ENCODE results near the gene BMP8B. TPM values are rescaled to one million over a fixed set of nuclear protein-coding genes. Genes with fewer than 3 reads are reported as not detected.

The BMP8B gene
- total RNA-seq, 1 experiment from 2014 or later, result 5.9 TPM

DNA sequence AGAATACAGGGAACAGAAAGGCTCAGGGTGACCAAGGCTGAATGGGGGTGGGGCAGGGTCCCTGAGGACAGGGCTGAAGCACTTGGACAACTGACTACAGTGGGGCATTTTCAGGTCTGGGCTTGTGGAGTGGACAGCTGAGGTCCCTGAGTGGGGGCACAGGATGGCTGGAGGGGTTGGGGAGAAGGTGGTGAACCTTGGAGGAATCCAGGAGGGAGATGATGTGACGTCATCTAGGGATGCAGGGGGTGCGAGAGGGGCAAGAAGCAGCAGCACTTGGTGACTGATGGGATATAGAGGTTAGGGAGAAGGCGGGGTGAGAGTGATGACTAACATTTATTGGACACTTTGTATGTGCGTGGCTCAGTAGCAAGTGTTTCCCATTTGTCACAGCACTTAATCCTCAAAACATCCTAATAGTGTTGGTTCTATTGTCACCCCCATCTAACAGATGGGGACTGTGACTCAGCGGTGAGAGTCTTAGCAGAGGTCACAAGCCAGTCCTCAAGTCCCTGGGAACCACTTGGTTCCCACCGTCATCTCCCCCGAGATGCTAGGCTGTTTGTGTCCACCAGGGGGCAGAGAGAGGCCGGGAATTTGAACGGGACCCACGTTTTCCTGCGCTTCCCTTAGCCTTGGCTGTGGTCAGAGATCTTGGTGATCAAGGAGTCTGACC is 27.9 kb upstream of the BMP8B start:
- intact Hi-C loops (cut with micrococcal nuclease; ENCODE audit: unreplicated experiment), result loop anchor here (1.0 to 5.0 kb wide), 5 partner anchors 10 to 216 kb away; no protein-coding TSS in a partner anchor
- POLR2A ChIA-PET, result interaction anchor here (1.0 to 1.3 kb wide), 2 partner anchors 11 to 86 kb away, joined by 3 to 4 read pairs; partner anchors contain the start of gene MYCL
- H3K27ac Mint-ChIP-seq (ENCODE audit: unreplicated experiment), result peak overlapping the region; percentile 90
- CTCF ChIA-PET, result interaction anchor here (2.6 kb wide), 1 partner anchor 85 kb away, joined by 32 read pairs; the partner anchor contains the start of gene MYCL
- no peak overlapping the region for H3K4me3 ChIP-seq (ENCODE audit: low read depth, low read length)
- H3K4me1 Mint-ChIP-seq (ENCODE audit: low read depth, unreplicated experiment), result no peaks in the 10 kb centered on the region
- peaks cover 7% of the 10 kb centered on the region for H3K4me1 ChIP-seq
- peak overlapping the region; percentile 62 for H3K4me3 Mint-ChIP-seq (ENCODE audit: unreplicated experiment)
- no peaks in the 10 kb centered on the region for H3K27me3 ChIP-seq (replicated peaks; ENCODE audit: control insufficient read depth, insufficient read depth, low read length)
- TF ChIP-seq, protein P1, sequence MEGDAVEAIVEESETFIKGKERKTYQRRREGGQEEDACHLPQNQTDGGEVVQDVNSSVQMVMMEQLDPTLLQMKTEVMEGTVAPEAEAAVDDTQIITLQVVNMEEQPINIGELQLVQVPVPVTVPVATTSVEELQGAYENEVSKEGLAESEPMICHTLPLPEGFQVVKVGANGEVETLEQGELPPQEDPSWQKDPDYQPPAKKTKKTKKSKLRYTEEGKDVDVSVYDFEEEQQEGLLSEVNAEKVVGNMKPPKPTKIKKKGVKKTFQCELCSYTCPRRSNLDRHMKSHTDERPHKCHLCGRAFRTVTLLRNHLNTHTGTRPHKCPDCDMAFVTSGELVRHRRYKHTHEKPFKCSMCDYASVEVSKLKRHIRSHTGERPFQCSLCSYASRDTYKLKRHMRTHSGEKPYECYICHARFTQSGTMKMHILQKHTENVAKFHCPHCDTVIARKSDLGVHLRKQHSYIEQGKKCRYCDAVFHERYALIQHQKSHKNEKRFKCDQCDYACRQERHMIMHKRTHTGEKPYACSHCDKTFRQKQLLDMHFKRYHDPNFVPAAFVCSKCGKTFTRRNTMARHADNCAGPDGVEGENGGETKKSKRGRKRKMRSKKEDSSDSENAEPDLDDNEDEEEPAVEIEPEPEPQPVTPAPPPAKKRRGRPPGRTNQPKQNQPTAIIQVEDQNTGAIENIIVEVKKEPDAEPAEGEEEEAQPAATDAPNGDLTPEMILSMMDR (IDR thresholded peaks at IDR 0.05; ENCODE audit: insufficient read depth in 1 of 2, low read depth in 1 of 2, low read length in 1 of 2, severe bottlenecking in 1 of 2, unreplicated experiment in 1 of 2), result peak; percentile 52 to 67
- no peaks in the 10 kb centered on the region for H3K9me3 ChIP-seq
- no peaks in the 10 kb centered on the region for H3K27me3 Mint-ChIP-seq (ENCODE audit: insufficient read depth, unreplicated experiment)
- H3K9me3 Mint-ChIP-seq (ENCODE audit: unreplicated experiment), result no peaks in the 10 kb centered on the region
- no peaks in the 10 kb centered on the region for H3K36me3 ChIP-seq (ENCODE audit: control insufficient read depth, insufficient read depth, low read length)
- BruUV-seq (replicated peaks), result TSS peak; percentile 89
- H3K36me3 Mint-ChIP-seq (ENCODE audit: insufficient read depth, unreplicated experiment), result no peaks in the 10 kb centered on the region
- peak; percentile 74 to 82 for DNase-seq

DNA sequence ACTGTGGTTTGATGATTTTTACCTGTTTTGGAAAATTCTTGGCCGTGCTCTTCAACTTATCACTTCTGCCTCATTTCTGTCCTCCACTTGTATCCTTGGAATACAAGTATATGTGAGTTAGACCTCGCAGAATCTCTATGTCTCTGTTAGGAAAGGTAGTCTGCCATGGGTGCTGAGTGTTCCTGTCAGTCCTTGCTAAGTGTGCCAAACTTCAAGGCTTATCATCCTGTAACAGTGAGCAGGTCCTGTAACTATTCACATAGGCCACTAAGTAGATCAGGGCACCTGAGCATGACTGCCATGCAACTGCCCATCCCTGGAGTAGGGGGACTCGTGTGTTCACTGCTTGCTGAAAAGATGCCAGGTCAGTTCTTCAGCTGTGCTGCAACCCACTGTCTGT is 24.2 kb upstream of the BMP8B start:
- no peaks in the 10 kb centered on the region for H3K27me3 Mint-ChIP-seq (ENCODE audit: insufficient read depth, unreplicated experiment)
- ChIA-PET POLR2A (no interaction called here), CTCF (no interaction called here)
- Histone ChIP-seq H3K4me3 (ENCODE audit: low read depth, low read length) (no peak overlapping the region), H3K9me3 (no peaks in the 10 kb centered on the region), H3K27me3 (replicated peaks; ENCODE audit: control insufficient read depth, insufficient read depth, low read length) (no peaks in the 10 kb centered on the region), H3K4me1 (peaks cover 6% of the 10 kb centered on the region), H3K36me3 (ENCODE audit: control insufficient read depth, insufficient read depth, low read length) (no peaks in the 10 kb centered on the region)
- no peak for DNase-seq
- no TSS peak for BruUV-seq (replicated peaks)
- no peaks in the 10 kb centered on the region for H3K9me3 Mint-ChIP-seq (ENCODE audit: unreplicated experiment)
- H3K36me3 Mint-ChIP-seq (ENCODE audit: insufficient read depth, unreplicated experiment), result no peaks in the 10 kb centered on the region
- TF ChIP-seq, protein P1 (IDR thresholded peaks at IDR 0.05; ENCODE audit: insufficient read depth in 1 of 2, low read depth in 1 of 2, low read length in 1 of 2, severe bottlenecking in 1 of 2, unreplicated experiment in 1 of 2), result no peak
- no peak overlapping the region for H3K27ac Mint-ChIP-seq (ENCODE audit: unreplicated experiment)
- H3K4me3 Mint-ChIP-seq (ENCODE audit: unreplicated experiment), result no peak overlapping the region
- intact Hi-C loops (cut with micrococcal nuclease; ENCODE audit: unreplicated experiment), result no loop called here
- H3K4me1 Mint-ChIP-seq (ENCODE audit: low read depth, unreplicated experiment), result no peaks in the 10 kb centered on the region

DNA sequence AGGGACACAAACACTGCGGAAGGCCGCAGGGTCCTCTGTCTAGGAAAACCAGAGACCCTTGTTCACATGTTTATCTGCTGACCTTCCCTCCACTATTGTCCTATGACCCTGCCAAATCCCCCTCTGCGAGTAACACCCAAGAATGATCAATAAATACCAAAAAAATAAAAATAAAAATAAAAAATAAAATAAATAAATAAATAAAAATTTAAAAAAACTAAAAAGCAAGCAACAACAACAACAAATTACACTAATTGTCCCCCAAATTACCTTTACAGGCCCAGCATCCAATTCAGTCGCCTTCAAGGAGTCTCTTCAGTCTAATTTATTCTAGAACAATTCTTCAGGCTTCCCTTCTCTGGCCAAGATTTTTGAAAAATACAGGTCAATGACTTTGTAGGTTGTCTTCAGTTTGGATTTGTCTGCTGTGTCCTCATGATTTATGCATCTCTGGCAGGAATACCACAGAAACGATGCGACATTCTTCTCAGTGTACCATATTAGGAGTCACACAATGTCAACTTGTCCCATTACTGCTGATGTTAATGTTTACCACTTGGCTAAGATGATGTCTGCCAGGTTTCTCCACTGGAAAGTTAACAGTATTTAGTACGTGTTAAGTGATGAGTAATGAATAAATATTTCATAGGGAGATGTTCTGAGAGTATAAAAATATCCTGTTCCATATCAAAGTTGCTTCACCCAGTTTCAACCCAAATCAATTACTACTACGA is 20.3 kb upstream of the BMP8B start:
- no peaks in the 10 kb centered on the region for H3K27me3 Mint-ChIP-seq (ENCODE audit: insufficient read depth, unreplicated experiment)
- no peak for DNase-seq
- intact Hi-C loops (cut with micrococcal nuclease; ENCODE audit: unreplicated experiment), result no loop called here
- H3K4me3 Mint-ChIP-seq (ENCODE audit: unreplicated experiment), result no peak overlapping the region
- no peaks in the 10 kb centered on the region for H3K4me1 Mint-ChIP-seq (ENCODE audit: low read depth, unreplicated experiment)
- no peak overlapping the region for H3K4me3 ChIP-seq (ENCODE audit: low read depth, low read length)
- no peaks in the 10 kb centered on the region for H3K9me3 ChIP-seq
- BruUV-seq (replicated peaks), result no TSS peak
- H3K4me1 ChIP-seq, result no peaks in the 10 kb centered on the region
- H3K9me3 Mint-ChIP-seq (ENCODE audit: unreplicated experiment), result no peaks in the 10 kb centered on the region
- CTCF ChIA-PET, result no interaction called here
- POLR2A ChIA-PET, result no interaction called here
- H3K27me3 ChIP-seq (replicated peaks; ENCODE audit: control insufficient read depth, insufficient read depth, low read length), result no peaks in the 10 kb centered on the region
- H3K27ac Mint-ChIP-seq (ENCODE audit: unreplicated experiment), result no peak overlapping the region
- no peaks in the 10 kb centered on the region for H3K36me3 ChIP-seq (ENCODE audit: control insufficient read depth, insufficient read depth, low read length)
- H3K36me3 Mint-ChIP-seq (ENCODE audit: insufficient read depth, unreplicated experiment), result no peaks in the 10 kb centered on the region
- TF ChIP-seq, protein P1 (IDR thresholded peaks at IDR 0.05; ENCODE audit: insufficient read depth in 1 of 2, low read depth in 1 of 2, low read length in 1 of 2, severe bottlenecking in 1 of 2, unreplicated experiment in 1 of 2), result no peak

Measured in Caco-2 (cell line).